SK-N-MC (cell line): ENCODE results near the gene KIAA1755.

Experiments
- EZH2 ChIP-seq: fragments of 200-600 bp; sonication (generic); IDR thresholded peaks from one replicate; pipeline ENCODE4 v1.6.1; 2017; ENCODE audit warnings: antibody characterized with exemption
- FOXP2 ChIP-seq: optimal IDR thresholded peaks from 2 replicates; pipeline ENCODE3; 2011; ENCODE audit warnings: mild to moderate bottlenecking, moderate library complexity; ENCODE audit not compliant: insufficient read depth; ENCODE audit errors: extremely low read length, control extremely low read depth
- POLR2AphosphoS5 ChIP-seq: IDR thresholded peaks from 2 replicates; pipeline ENCODE4 v1.6.1; 2012; ENCODE audit warnings: mild to moderate bottlenecking, low read depth, low read length, borderline replicate concordance

- TF ChIP-seq EZH2 (no peak), POLR2AphosphoS5 (no peak), FOXP2 (no peak)
Observed at GRCh38 chr20:38172408-38172807, 88.1 kb downstream of the KIAA1755 start.
